HCT116 (cell line): ENCODE data around the gene PLG.

Experiments
- CEBPB ChIP-seq: IDR thresholded peaks from 2 replicates; pipeline ENCODE4 v1.6.1; 2012; ENCODE audit warnings: low read depth
- CTCF ChIP-seq, 3 experiments: fragments of 200-600 bp in 1 of 3; sonication (generic) in 1 of 3; IDR thresholded peaks in 2 of 3; conservative IDR thresholded peaks in 1 of 3; 2 replicates each; pipeline ENCODE4 v1.5.1; 2012 to 2017; ENCODE audit warnings: low read depth in 2 of 3, low read length in 2 of 3, antibody characterized with exemption in 1 of 3, borderline replicate concordance in 1 of 3, control low read depth in 1 of 3, mild to moderate bottlenecking in 1 of 3, mixed read lengths in 1 of 3, mixed run types in 1 of 3, moderate library complexity in 1 of 3; ENCODE audit not compliant: insufficient read depth in 1 of 3
- EZH2 ChIP-seq: fragments of 200-600 bp; sonication (generic); IDR thresholded peaks from 2 replicates; pipeline ENCODE4 v1.6.1; 2017; ENCODE audit warnings: antibody characterized with exemption, mixed run types
- FOSL1 ChIP-seq: IDR thresholded peaks from 2 replicates; pipeline ENCODE4 v1.6.1; 2012; ENCODE audit warnings: low read depth
- JUND ChIP-seq: IDR thresholded peaks from 2 replicates; pipeline ENCODE4 v1.6.1; 2012
- POLR2A ChIP-seq: IDR thresholded peaks from 2 replicates; pipeline ENCODE4 v1.7.0; 2011; ENCODE audit warnings: borderline replicate concordance; ENCODE audit not compliant: insufficient read depth, insufficient read length; ENCODE audit errors: extremely low read depth
- POLR2AphosphoS5 ChIP-seq: IDR thresholded peaks from 2 replicates; pipeline ENCODE4 v1.6.1; 2011; ENCODE audit warnings: mild to moderate bottlenecking, low read depth, low read length, moderate library complexity
- RAD21 ChIP-seq: IDR thresholded peaks from 2 replicates; pipeline ENCODE4 v1.6.1; 2012; ENCODE audit warnings: low read depth, mild to moderate bottlenecking
- SIN3A ChIP-seq: IDR thresholded peaks from 2 replicates; pipeline ENCODE4 v1.6.1; 2012; ENCODE audit warnings: low read depth
- SP1 ChIP-seq: IDR thresholded peaks from 2 replicates; pipeline ENCODE4 v1.6.1; 2012; ENCODE audit warnings: low read depth
- TF ChIP-seq, protein P1 (sequence below): IDR thresholded peaks from 2 replicates; pipeline ENCODE4 v1.6.1; 2011; ENCODE audit warnings: mild to moderate bottlenecking, low read length, moderate library complexity; ENCODE audit not compliant: insufficient replicate concordance; ENCODE audit errors: extremely low read depth
- TF ChIP-seq, protein P2 (sequence below): IDR thresholded peaks from 2 replicates; pipeline ENCODE4 v1.6.1; 2012

- TF ChIP-seq POLR2AphosphoS5 (no peak), SIN3A (no peak), POLR2A (no peak), CTCF (IDR thresholded peaks at IDR 0.05 in 2 of 3, conservative IDR thresholded peaks at IDR 0.05 in 1 of 3; ENCODE audit: borderline replicate concordance in 1 of 3, insufficient read depth in 1 of 3, low read depth in 2 of 3, low read length in 2 of 3) (no peak), RAD21 (no peak), SP1 (no peak), JUND (no peak), CEBPB (no peak), EZH2 (no peak), FOSL1 (no peak)
- TF ChIP-seq, protein P1, sequence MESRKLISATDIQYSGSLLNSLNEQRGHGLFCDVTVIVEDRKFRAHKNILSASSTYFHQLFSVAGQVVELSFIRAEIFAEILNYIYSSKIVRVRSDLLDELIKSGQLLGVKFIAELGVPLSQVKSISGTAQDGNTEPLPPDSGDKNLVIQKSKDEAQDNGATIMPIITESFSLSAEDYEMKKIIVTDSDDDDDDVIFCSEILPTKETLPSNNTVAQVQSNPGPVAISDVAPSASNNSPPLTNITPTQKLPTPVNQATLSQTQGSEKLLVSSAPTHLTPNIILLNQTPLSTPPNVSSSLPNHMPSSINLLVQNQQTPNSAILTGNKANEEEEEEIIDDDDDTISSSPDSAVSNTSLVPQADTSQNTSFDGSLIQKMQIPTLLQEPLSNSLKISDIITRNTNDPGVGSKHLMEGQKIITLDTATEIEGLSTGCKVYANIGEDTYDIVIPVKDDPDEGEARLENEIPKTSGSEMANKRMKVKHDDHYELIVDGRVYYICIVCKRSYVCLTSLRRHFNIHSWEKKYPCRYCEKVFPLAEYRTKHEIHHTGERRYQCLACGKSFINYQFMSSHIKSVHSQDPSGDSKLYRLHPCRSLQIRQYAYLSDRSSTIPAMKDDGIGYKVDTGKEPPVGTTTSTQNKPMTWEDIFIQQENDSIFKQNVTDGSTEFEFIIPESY = no peak
- TF ChIP-seq, protein P2, sequence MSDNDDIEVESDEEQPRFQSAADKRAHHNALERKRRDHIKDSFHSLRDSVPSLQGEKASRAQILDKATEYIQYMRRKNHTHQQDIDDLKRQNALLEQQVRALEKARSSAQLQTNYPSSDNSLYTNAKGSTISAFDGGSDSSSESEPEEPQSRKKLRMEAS = no peak
These were observed 91.6 kb downstream of the PLG start for GRCh38 chr6:160793652-160794051.
